OCI-LY3 (cell line): ENCODE measurements around the gene CGREF1.
A peak's percentile ranks its signal among the peaks of the same experiment; 100 is the strongest.

Experiments
- H2AFZ ChIP-seq: fragments of 200-600, 300-600 bp; shearing (Covaris generic); 2 replicates; pipeline ENCODE4 v1.6.0; 2014; ENCODE audit warnings: antibody characterized with exemption, low read depth, low read length
- H3K27ac ChIP-seq: fragments of 200-600, 300-600 bp; sonication (generic); 2 replicates; pipeline ENCODE4 v1.5.1; 2014; ENCODE audit warnings: mild to moderate bottlenecking, low read length, moderate library complexity, mixed read lengths
- H3K27me3 ChIP-seq: fragments of 200-600, 300-600 bp; sonication (generic); 2 replicates; pipeline ENCODE4 v1.6.1; 2014; ENCODE audit warnings: low read depth, low read length, mixed read lengths
- H3K36me3 ChIP-seq: fragments of 200-600, 300-600 bp; sonication (generic); replicated peaks from 2 replicates; pipeline ENCODE3; 2014; ENCODE audit warnings: low read depth, low read length, mixed read lengths
- H3K4me1 ChIP-seq: fragments of 300-600, 200-600 bp; sonication (generic); 2 replicates; pipeline ENCODE4 v1.6.1; 2014; ENCODE audit warnings: low read length, mixed read lengths
- H3K4me2 ChIP-seq: fragments of 200-600, 300-600 bp; sonication (generic); 2 replicates; pipeline ENCODE4 v1.6.1; 2014; ENCODE audit warnings: low read length, mixed read lengths
- H3K4me3 ChIP-seq: fragments of 300-600, 200-600 bp; sonication (generic); 2 replicates; pipeline ENCODE4 v1.5.1; 2014; ENCODE audit warnings: antibody characterized with exemption, mild to moderate bottlenecking, low read length, moderate library complexity
- H3K79me2 ChIP-seq: fragments of 300-600, 200-600 bp; shearing (Covaris generic); 2 replicates; pipeline ENCODE4 v1.6.1; 2014; ENCODE audit warnings: mild to moderate bottlenecking, low read length, mixed read lengths
- H3K9ac ChIP-seq: fragments of 300-600, 200-600 bp; shearing (Covaris generic); 2 replicates; pipeline ENCODE4 v1.6.0; 2014; ENCODE audit warnings: mild to moderate bottlenecking, low read length, moderate library complexity
- H3K9me3 ChIP-seq: fragments of 200-600, 300-600 bp; shearing (Covaris generic); 2 replicates; pipeline ENCODE4 v1.6.1; 2014; ENCODE audit warnings: low read length, mixed read lengths; ENCODE audit not compliant: insufficient read depth
- H4K20me1 ChIP-seq: fragments of 200-600, 300-600 bp; sonication (generic); 2 replicates; pipeline ENCODE4 v1.6.1; 2016; ENCODE audit warnings: low read length, mixed read lengths; ENCODE audit not compliant: insufficient read depth
- CTCF ChIP-seq: fragments of 200-600, 300-600 bp; sonication (generic); IDR thresholded peaks from 2 replicates; pipeline ENCODE4 v1.5.1; 2014; ENCODE audit warnings: antibody characterized with exemption, low read length, low read depth
- EZH2phosphoT487 ChIP-seq: fragments of 200-600 bp; shearing (Covaris generic); IDR thresholded peaks from 2 replicates; pipeline ENCODE4 v1.6.1; 2018; ENCODE audit warnings: antibody characterized with exemption, mixed run types, low read depth

The CGREF1 gene

GRCh38 chr2:27152796-27153464, 34.0 kb upstream of the CGREF1 start:
- Histone ChIP-seq H4K20me1 (no peaks in the 10 kb centered on the region), H3K79me2 (no peaks in the 10 kb centered on the region), H3K9me3 (no peaks in the 10 kb centered on the region), H3K4me1 (peaks cover 17% of the 10 kb centered on the region), H3K27ac (no peak overlapping the region), H3K9ac (no peak overlapping the region), H3K27me3 (no peaks in the 10 kb centered on the region), H3K4me2 (peak overlapping the region; percentile 38), H3K4me3 (no peak overlapping the region), H2AFZ (no peak overlapping the region), H3K36me3 (no peaks in the 10 kb centered on the region)
- TF ChIP-seq CTCF (no peak), EZH2phosphoT487 (no peak)

GRCh38 chr2:27152102-27152795, 33.3 kb upstream of the CGREF1 start:
- no peaks in the 10 kb centered on the region for H3K9me3 ChIP-seq
- no peak overlapping the region for H3K27ac ChIP-seq
- H3K9ac ChIP-seq: no peak overlapping the region
- H3K27me3 ChIP-seq: no peaks in the 10 kb centered on the region
- no peaks in the 10 kb centered on the region for H4K20me1 ChIP-seq
- no peak overlapping the region for H2AFZ ChIP-seq
- H3K79me2 ChIP-seq: no peaks in the 10 kb centered on the region
- peak overlapping the region; percentile 38 for H3K4me2 ChIP-seq
- TF ChIP-seq CTCF (no peak), EZH2phosphoT487 (no peak)
- H3K4me3 ChIP-seq: no peak overlapping the region
- H3K4me1 ChIP-seq: peaks cover 17% of the 10 kb centered on the region
- H3K36me3 ChIP-seq: no peaks in the 10 kb centered on the region

- Histone ChIP-seq H3K9ac (no peak overlapping the region), H3K27me3 (no peaks in the 10 kb centered on the region), H3K4me1 (peaks cover 17% of the 10 kb centered on the region), H3K27ac (no peak overlapping the region), H2AFZ (no peak overlapping the region), H3K4me2 (no peak overlapping the region), H4K20me1 (no peaks in the 10 kb centered on the region), H3K4me3 (no peak overlapping the region), H3K9me3 (no peaks in the 10 kb centered on the region), H3K36me3 (no peaks in the 10 kb centered on the region), H3K79me2 (no peaks in the 10 kb centered on the region)
- TF ChIP-seq EZH2phosphoT487 (no peak), CTCF (no peak)
Measured at GRCh38 chr2:27150639-27151230, 31.8 kb upstream of the CGREF1 start.
